Measurements from ENCODE around the gene FPGS.

GRCh38 chr9:127773981-127774380 is 28.7 kb upstream of the FPGS start:
- TF ChIP-seq, protein P1, sequence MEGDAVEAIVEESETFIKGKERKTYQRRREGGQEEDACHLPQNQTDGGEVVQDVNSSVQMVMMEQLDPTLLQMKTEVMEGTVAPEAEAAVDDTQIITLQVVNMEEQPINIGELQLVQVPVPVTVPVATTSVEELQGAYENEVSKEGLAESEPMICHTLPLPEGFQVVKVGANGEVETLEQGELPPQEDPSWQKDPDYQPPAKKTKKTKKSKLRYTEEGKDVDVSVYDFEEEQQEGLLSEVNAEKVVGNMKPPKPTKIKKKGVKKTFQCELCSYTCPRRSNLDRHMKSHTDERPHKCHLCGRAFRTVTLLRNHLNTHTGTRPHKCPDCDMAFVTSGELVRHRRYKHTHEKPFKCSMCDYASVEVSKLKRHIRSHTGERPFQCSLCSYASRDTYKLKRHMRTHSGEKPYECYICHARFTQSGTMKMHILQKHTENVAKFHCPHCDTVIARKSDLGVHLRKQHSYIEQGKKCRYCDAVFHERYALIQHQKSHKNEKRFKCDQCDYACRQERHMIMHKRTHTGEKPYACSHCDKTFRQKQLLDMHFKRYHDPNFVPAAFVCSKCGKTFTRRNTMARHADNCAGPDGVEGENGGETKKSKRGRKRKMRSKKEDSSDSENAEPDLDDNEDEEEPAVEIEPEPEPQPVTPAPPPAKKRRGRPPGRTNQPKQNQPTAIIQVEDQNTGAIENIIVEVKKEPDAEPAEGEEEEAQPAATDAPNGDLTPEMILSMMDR (IDR thresholded peaks at IDR 0.05), result no peak
- TF ChIP-seq POLR2A (IDR thresholded peaks at IDR 0.05), result no peak

Data from testis (tissue), 2 donors.